NCI-H2171 treated with DMSO at 0.1 percent for 48 hours (cell line): ENCODE measurements around the gene TFAP2D.
A peak's percentile ranks its signal among the peaks of the same experiment; 100 is the strongest.

Source experiments
- DNase-seq: peaks from one replicate; lab custom pipeline; 2025; lab: John Stamatoyannopoulos, UW

The TFAP2D gene

DNA sequence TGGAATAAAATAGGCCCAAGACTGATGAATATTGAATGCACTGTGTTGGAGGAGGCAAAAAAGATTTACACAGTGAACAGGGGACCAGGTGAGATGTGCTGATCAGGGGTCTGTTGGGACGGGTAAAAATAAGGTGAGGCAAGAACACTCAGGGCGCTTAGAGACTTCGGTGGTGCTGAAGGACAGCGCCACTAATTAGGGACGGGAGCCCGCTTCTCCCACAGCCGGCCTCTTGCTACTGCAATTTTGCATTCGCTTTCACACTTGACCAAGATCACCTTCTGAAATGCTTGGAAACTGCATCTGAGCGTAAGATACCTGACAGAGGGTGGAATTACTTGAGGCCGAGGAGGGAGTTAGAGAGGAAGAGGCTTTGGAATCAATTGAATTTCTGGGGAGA is 7.3 kb downstream of the TFAP2D start:
- DNase-seq, result no peak

- DNase-seq, result no peak
Observed at GRCh38 chr6:50721978-50722377, 8.7 kb downstream of the TFAP2D start.

GRCh38 chr6:50722829-50723554 is 9.7 kb downstream of the TFAP2D start:
- DNase-seq, result no peak

GRCh38 chr6:50724381-50725124 is 11.2 kb downstream of the TFAP2D start:
- DNase-seq, result peak; percentile 11

GRCh38 chr6:50734488-50734887 is 21.2 kb downstream of the TFAP2D start:
- DNase-seq, result no peak

DNA sequence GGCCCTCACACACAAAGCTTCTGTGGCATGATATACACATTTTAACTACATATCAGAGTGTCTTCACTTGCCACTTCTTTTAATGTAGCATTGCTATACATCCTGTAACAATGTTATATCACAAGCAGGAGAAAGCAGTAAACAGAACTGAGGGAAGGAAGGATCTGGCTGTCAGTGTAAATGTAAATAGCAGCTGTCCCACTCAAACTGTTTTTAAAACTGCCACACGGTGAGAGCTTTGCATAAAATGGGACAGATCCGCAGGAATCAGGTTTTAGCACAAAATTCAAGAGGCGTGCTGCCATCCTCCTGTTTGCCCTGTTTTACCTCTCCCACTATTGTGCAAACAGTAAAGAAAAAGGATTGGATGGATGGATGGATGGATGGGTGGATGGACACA is 28.8 kb downstream of the TFAP2D start:
- no peak for DNase-seq

- DNase-seq, result no peak
Observed at GRCh38 chr6:50744976-50745375, 31.6 kb downstream of the TFAP2D start.

GRCh38 chr6:50762798-50763197 is 49.5 kb downstream of the TFAP2D start:
- no peak for DNase-seq

DNA sequence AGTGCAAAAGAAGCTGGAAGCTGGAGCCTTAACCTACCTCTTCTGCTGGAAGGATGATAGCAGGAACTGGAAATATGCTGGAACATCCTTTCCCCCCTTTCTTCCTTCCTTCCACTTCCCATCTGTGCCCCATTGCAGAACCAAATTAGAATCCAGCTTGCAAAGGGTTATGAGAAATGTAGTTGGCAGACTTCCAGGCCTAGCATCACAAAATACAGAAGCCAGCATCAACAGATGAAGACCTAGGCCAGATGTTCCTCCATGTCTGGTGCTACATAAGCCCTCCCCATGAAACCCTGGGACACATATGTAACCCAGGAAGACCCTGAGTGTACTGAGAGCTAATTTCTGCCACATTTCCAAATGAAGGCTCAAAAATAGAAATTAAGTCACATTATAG is 65.4 kb downstream of the TFAP2D start:
- DNase-seq, result peak; percentile 34

- DNase-seq, result no peak
Observed at GRCh38 chr6:50780382-50780781, 67.1 kb downstream of the TFAP2D start.

GRCh38 chr6:50785921-50786320 is 72.6 kb downstream of the TFAP2D start:
- no peak for DNase-seq

DNA sequence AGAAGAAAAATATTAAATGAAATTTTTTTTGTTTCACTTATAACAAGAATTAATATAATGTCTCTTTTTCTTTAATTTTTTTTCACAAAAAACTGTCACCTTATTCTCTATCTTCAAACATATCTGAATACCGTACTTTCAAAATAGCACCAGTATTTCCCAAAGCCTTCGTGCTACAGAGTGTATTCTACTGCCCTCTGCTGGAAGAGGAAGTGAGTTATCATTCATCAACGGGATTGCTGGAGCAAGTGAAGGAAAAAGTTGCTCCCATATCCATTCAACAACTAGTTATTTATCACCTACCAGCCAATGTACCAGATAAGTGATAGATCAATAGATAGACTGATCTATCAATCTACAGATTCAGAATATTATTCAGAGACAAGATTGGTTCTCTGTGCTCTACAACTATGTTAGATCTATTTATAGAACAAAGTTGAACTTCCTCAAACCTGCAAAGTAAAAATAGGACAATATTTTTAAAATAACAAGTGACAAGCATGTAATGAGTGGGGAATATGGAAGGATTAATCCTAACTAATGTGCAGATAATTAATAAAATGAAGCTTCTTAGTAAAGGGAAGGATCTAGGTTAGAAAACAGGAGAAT is 78.7 kb downstream of the TFAP2D start:
- DNase-seq, result peak; percentile 27

DNA sequence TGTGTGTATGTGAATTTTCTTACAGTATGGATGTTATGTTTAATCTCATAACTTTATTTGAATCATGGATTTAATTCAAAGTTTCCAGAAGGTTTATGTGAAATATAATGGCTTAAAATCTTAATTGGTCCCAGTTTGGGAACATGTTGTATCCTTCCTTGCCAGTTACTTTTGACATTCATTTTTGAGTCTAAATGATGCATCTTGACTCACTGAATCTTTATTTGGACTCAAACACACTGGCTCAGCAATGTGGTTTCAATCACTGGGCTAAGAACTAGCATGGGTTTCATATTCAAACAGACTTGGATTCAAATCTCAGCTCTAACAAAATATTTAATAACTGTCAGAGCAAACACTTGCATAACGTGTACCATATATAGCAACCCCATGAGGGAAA is 79.4 kb downstream of the TFAP2D start:
- no peak for DNase-seq

DNA sequence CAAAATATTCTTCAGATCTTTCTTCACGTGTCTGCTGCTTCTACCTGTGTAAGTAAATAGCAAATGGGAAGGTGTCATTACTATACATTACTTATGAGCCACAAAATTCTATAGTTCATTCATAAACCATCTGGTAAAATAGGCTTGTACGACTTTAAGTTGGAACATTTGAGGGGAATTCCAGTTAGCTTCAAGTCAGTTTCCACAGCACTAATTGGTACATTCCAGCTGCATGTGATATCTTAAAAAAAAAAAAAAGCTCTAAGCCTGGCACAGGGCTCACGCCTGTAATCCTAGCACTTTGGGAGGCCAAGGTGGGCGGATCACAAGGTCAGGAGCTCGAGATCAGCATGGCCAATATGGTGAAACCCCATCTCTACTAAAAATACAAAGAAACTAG is 82.2 kb downstream of the TFAP2D start:
- DNase-seq, result no peak

DNA sequence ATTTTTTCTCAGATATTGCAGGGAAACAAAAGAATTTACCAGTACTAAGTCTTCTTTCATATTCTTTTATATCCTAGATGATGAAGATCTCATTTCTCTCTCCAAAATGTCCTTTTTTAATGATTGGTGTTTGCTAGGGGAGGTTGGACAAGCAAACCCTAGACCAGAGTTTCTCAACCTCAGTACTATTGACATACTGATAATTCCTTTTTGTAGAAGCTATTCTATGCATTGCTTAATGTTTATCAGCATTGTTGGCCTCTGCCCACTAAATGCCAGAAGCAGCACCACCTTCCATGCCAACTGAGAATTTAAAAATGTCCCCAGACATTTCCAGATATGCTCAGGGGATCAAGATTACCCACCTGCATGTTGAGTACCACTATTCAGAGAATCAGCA is 91.0 kb downstream of the TFAP2D start:
- DNase-seq, result no peak

DNA sequence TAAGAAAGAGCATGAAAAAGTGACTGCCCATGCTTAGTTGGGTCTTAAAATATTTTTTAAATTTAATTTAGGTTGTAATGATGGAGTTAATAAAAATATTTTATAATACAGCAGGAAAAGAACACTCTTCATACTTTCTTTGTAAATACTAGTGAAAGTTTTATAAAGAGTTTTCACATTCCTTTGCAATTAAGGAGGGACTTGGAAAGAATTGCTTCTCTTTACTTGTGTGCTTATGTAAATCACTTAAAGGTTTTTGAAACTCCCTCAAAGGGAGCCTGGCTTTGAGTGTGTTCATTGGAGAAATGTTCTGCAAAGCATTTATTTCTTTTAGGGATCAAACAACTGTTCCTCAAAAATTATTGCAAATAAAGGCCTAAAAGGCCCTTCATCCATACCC is 93.7 kb downstream of the TFAP2D start:
- no peak for DNase-seq

- no peak for DNase-seq
Observed at GRCh38 chr6:50815436-50816114, 102.2 kb downstream of the TFAP2D start.

- DNase-seq, result peak; percentile 64
Observed at GRCh38 chr6:50816115-50816675, 102.9 kb downstream of the TFAP2D start.

DNA sequence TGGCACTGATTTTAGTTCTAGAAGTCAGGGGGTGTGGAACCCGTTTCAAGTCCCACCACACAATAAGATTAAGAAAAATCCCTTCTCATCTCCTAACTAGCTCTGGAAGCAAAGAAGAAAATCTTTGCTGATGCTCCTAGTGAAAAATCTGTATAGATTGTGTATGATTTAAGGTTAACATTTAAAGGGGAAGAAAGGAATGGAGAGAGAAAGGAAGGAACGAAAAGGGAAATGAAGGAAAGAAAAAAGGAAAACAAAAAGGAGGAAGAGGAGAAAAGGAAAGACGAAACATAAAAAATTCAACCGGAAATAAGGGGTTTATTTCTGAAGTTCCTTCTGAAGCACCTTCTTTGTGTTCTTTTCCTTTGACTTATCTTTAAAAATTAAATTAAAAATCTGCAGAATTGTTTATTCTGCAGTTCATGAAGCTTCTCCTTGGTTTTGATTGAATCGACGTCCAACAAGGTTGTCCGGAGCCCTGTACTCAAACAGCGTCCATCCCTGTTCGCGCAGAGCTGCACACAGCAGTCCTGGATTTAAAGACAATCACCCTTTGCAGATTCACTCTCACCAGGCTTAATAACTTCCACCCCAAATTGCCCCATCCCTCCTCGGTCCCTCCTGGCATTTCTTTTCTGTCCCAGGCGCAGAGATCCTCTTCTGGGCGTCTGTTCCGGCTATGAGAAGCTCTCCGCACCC is 103.8 kb downstream of the TFAP2D start:
- DNase-seq, result no peak

DNA sequence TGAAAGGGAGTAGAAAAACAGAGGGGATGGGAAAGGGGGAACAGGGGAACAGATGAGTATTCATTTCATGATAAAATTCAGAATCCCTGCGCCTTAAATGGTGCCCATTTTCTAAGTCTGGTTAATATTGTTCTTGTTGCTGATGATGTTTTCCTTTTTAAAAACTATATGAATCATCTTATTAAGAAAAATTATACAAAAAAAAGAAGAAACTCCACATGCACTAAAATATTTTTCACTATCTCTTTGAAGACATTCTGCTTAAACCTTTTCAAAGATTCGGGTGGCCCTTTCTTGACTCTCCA is 104.3 kb downstream of the TFAP2D start:
- no peak for DNase-seq

GRCh38 chr6:50818020-50818419 is 104.7 kb downstream of the TFAP2D start:
- DNase-seq, result no peak

DNA sequence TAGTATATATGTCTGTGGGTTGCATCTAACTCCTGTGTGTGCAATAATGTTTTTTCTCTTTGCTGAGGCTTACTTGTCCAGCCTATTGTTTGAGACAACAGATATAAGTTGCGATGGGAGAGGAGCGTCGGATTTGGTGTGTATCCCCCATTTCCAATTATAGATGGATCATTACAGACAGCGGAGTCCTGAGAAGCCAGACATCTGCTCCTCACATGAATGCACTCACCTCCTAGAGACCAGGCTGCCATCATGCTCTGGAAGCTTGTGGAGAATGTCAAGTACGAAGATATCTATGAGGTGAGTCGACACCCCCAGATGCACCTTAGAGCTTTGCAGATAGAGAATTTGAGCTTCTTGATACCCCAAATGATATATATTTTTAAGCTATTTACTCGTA is 105.3 kb downstream of the TFAP2D start, which contains the start of gene TFAP2B:
TSS of gene TFAP2B (plus strand) at position 199 of the 400 bp plus-strand sequence. CDS start at position 220, 21 bp downstream.
- DNase-seq, result no peak
